Left ventricle myocardium inferior (tissue), 1 donor: ENCODE measurements around the gene IFT122. TPM values are rescaled to one million over a fixed set of nuclear protein-coding genes. Genes with fewer than 3 reads are reported as not detected.
A peak's percentile ranks its signal among the peaks of the same experiment; 100 is the strongest.

ENCODE experiments used
- DNase-seq: peaks from one replicate; pipeline ENCODE4 v3.0.0-alpha.2; 2020
- H3K27ac ChIP-seq: fragments of 200-600 bp; replicated peaks from 2 replicates; pipeline ENCODE4 v1.8.0; 2021
- H3K27me3 ChIP-seq: fragments of 200-600 bp; 2 replicates; pipeline ENCODE4 v1.8.0; 2021; ENCODE audit warnings: low read depth
- H3K36me3 ChIP-seq: fragments of 200-600 bp; 2 replicates; pipeline ENCODE4 v1.8.0; 2021
- H3K4me1 ChIP-seq: fragments of 200-600 bp; 2 replicates; pipeline ENCODE4 v1.8.0; 2021
- H3K4me3 ChIP-seq: fragments of 200-600 bp; 2 replicates; pipeline ENCODE4 v1.8.0; 2021; ENCODE audit warnings: mild to moderate bottlenecking, moderate library complexity
- H3K9me3 ChIP-seq: fragments of 200-600 bp; replicated peaks from 2 replicates; pipeline ENCODE4 v1.8.0; 2021
- CTCF ChIP-seq: fragments of 200-600 bp; IDR thresholded peaks from 2 replicates; pipeline ENCODE4 v1.8.0; 2021; ENCODE audit warnings: antibody characterized with exemption, mild to moderate bottlenecking, borderline replicate concordance
- intact Hi-C: fragments of 100-400 bp; cut with micrococcal nuclease; formaldehyde crosslinking; loops from one replicate; pipeline ENCODE4 v1.11.0; 2022
- total RNA-seq: library from RNA; stranded (reverse); fragmentation: NEBNext Ultra II Directional; extraction: Animal tissue kit (Norgen Biotek cat#: 25700); gene quantifications from one replicate; pipeline ENCODE4 v1.2.1, GENCODE V29; 2021
- donor health status: DM: no; HTN: yes; CAD: no; lungs with severe emphysema.

Gene IFT122
- total RNA-seq, 1 donor from 2014 or later: 16.5 TPM

GRCh38 chr3:129559565-129560079 lies 119.6 kb downstream of the IFT122 start:
- H3K9me3 ChIP-seq: no peaks in the 10 kb centered on the region
- peaks cover 68% of the 10 kb centered on the region for H3K36me3 ChIP-seq
- H3K4me1 ChIP-seq: peaks cover 99% of the 10 kb centered on the region
- peak overlapping the region; percentile 93 for H3K27ac ChIP-seq
- H3K27me3 ChIP-seq: no peaks in the 10 kb centered on the region
- TF ChIP-seq CTCF: no peak
- no peak overlapping the region for H3K4me3 ChIP-seq
- no peak for DNase-seq
- intact Hi-C loops: loop anchor here (10.0 kb wide), 1 partner anchor 55 kb away; no protein-coding TSS in a partner anchor

- peak; percentile 60 for DNase-seq
- no peaks in the 10 kb centered on the region for H3K27me3 ChIP-seq
- peak overlapping the region; percentile 93 for H3K27ac ChIP-seq
- H3K4me1 ChIP-seq: peaks cover 99% of the 10 kb centered on the region
- no peak for TF ChIP-seq CTCF
- H3K9me3 ChIP-seq: no peaks in the 10 kb centered on the region
- peaks cover 75% of the 10 kb centered on the region for H3K36me3 ChIP-seq
- peak overlapping the region; percentile 36 for H3K4me3 ChIP-seq
- intact Hi-C loops: no loop called here
Measured at GRCh38 chr3:129560269-129560787, 120.3 kb downstream of the IFT122 start.

GRCh38 chr3:129560911-129561594 lies 121.0 kb downstream of the IFT122 start:
- no peak for TF ChIP-seq CTCF
- peaks cover 99% of the 10 kb centered on the region for H3K4me1 ChIP-seq
- no peaks in the 10 kb centered on the region for H3K27me3 ChIP-seq
- peak overlapping the region; percentile 36 for H3K4me3 ChIP-seq
- DNase-seq: peak; percentile 88
- peaks cover 79% of the 10 kb centered on the region for H3K36me3 ChIP-seq
- no peaks in the 10 kb centered on the region for H3K9me3 ChIP-seq
- intact Hi-C loops: no loop called here
- peak overlapping the region; percentile 93 for H3K27ac ChIP-seq

GRCh38 chr3:129561619-129562248 lies 121.7 kb downstream of the IFT122 start:
- no peak for TF ChIP-seq CTCF
- Histone ChIP-seq H3K27me3 (no peaks in the 10 kb centered on the region), H3K36me3 (peaks cover 79% of the 10 kb centered on the region), H3K4me1 (peaks cover 100% of the 10 kb centered on the region), H3K9me3 (no peaks in the 10 kb centered on the region), H3K4me3 (peak overlapping the region; percentile 36), H3K27ac (peak overlapping the region; percentile 93)
- intact Hi-C loops: no loop called here
- DNase-seq: no peak

GRCh38 chr3:129562803-129563202 lies 122.8 kb downstream of the IFT122 start:
- no peaks in the 10 kb centered on the region for H3K9me3 ChIP-seq
- H3K4me1 ChIP-seq: peaks cover 100% of the 10 kb centered on the region
- H3K27me3 ChIP-seq: no peaks in the 10 kb centered on the region
- H3K27ac ChIP-seq: peak overlapping the region; percentile 93
- peaks cover 76% of the 10 kb centered on the region for H3K36me3 ChIP-seq
- no peak overlapping the region for H3K4me3 ChIP-seq
- no peak for TF ChIP-seq CTCF
- intact Hi-C loops: no loop called here
- no peak for DNase-seq
